Right lobe of liver (tissue), 6 donors: ENCODE measurements around the gene MLX. TPM values are rescaled to one million over a fixed set of nuclear protein-coding genes. Genes with fewer than 3 reads are reported as not detected.

Source experiments
- ATAC-seq, 4 donors: fragments of 200-7000 bp; cut with Tn5 transposase; one replicate each; pipeline ENCODE4 v1.9.1; 2020; ENCODE audit warnings: mild to moderate bottlenecking in 4 of 4, moderate library complexity in 4 of 4
- DNase-seq, 3 donors: peaks; one replicate each; pipeline ENCODE4 v3.0.0-alpha.2; 2020
- H3K27ac ChIP-seq, 3 donors: fragments of 200-600 bp; one replicate each; pipeline ENCODE4 v1.8.0; 2022
- H3K27me3 ChIP-seq, 2 donors: fragments of 200-600 bp; one replicate each; pipeline ENCODE4 v1.8.0; 2022
- H3K36me3 ChIP-seq, 4 donors: fragments of 200-600 bp; sonication (generic) in 1 of 4; one replicate each; pipeline versions ENCODE4 v1.5.1 to v1.8.0; 2017 to 2022; ENCODE audit warnings: control low read depth in 1 of 4
- H3K4me1 ChIP-seq, 4 donors: fragments of 200-600 bp; sonication (generic) in 1 of 4; one replicate each; pipeline versions ENCODE4 v1.5.1 to v1.8.0; 2017 to 2022; ENCODE audit warnings: control low read depth in 1 of 4
- H3K4me3 ChIP-seq, 3 donors: fragments of 200-600 bp; one replicate each; pipeline ENCODE4 v1.8.0; 2022
- H3K9me3 ChIP-seq, 4 donors: fragments of 200-600 bp; sonication (generic) in 1 of 4; one replicate each; pipeline versions ENCODE4 v1.5.1 to v1.8.0; 2017 to 2022; ENCODE audit warnings: control low read depth in 1 of 4
- POLR2A ChIP-seq: fragments of 450-650 bp; IDR thresholded peaks from one replicate; pipeline ENCODE4 v1.6.1; 2017; ENCODE audit warnings: antibody characterized with exemption, mild to moderate bottlenecking
- WGBS: methylation state at CpG from one replicate; pipeline ENCODE4 v1.1.6; 2018; ENCODE audit warnings: low coverage, low lambda C conversion rate; ENCODE audit not compliant: insufficient coverage; ENCODE audit errors: missing lambda C conversion rate; 5-methylcytosine and 5-hydroxymethylcytosine counted together
- intact Hi-C, 2 donors: fragments of 100-400 bp; cut with DNase I; formaldehyde crosslinking; loops; one replicate each; pipeline versions ENCODE4 v1.11.2 to v1.14.1; 2022
- total RNA-seq, 6 experiments: library from RNA; depleted of rRNA in 2 of 6; stranded (reverse); fragments of >200 nt in 2 of 6; fragmentation: NEBNext Ultra II Directional in 3 of 6; extraction: Animal tissue kit (Norgen Biotek cat#: 25700) in 3 of 6; gene quantifications; one replicate each; pipeline versions ENCODE4 v1.1.0 to v1.2.4, GENCODE V29; 2016 to 2023
- TF ChIP-seq, protein P1 (sequence below), 4 donors: fragments of 200-600 bp in 3 of 4; fragments of 450-650 bp in 1 of 4; IDR thresholded peaks; one replicate each; pipeline versions ENCODE4 v1.5.1 to v1.8.0; 2016 to 2022; ENCODE audit warnings: antibody characterized with exemption in 4 of 4, mild to moderate bottlenecking in 2 of 4
- donor health status: DM: no; HTN: yes; CAD: no.
- donor health status: DM: no; HTN: no; CAD: no.
- donor health status: DM: no; HTN: no; CAD: no.
- donor health status: DM: no; HTN: yes; CAD: no.
- donor health status: DM: no; HTN: yes; CAD: no.

MLX gene
- total RNA-seq, 6 experiments from 2014 or later = 34.5 to 46.2 (median 35.2) TPM

DNA sequence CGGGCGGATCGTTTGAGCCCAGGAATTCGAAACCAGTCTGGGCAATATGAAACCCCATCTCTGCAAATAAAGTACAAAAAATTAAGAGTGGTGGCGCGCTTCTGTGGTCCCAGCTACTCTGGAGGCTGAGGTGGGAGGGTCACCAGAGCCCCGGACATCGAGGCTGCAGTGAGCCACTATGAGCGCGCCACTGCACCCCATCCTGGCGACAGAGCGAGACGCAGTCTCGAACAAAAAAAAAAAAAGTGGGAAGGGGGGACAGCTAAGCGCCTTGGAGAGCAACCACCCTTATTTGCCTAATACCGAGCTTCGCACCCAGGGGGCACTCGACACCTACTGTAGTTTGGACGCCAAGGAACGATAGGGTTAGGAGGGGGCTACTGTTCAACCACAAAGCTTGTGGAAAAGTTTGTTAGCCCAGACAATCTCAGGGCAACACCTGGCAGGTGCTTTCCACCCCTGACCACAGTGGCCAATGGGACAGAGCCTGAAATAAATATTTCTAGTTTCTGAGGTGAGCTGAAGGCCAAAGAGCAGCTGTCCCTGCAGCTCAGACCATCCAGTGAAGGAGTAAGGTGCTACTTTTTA is 11.5 kb downstream of the MLX start:
- ATAC-seq = peak; percentile 65 to 72 (median 67)
- Histone ChIP-seq H3K27ac (peak overlapping the region; percentile 37 to 85 (median 81)), H3K4me1 (peaks cover 0 to 15% (median 6%) of the 10 kb centered on the region in 4 donors)

GRCh38 chr17:42579794-42580551 is 13.1 kb downstream of the MLX start:
- Histone ChIP-seq H3K36me3 (peaks cover 9 to 46% (median 23%) of the 10 kb centered on the region in 4 donors), H3K27me3 (no peaks in the 10 kb centered on the region), H3K27ac (no peak overlapping the region), H3K9me3 (no peaks in the 10 kb centered on the region), H3K4me3 (no peak overlapping the region), H3K4me1 (peaks cover 0 to 15% (median 6%) of the 10 kb centered on the region in 4 donors)
- intact Hi-C loops = loop anchor here in 1 of 2 donors (10.0 kb wide), 1 partner anchor 105 kb away; the partner anchor contains the start of genes CCR10 and CNTNAP1
- WGBS = 9% methylated on average over 1 of the region's 2 CpGs
- no peak for DNase-seq
- no peak for ATAC-seq
- TF ChIP-seq, protein P1, sequence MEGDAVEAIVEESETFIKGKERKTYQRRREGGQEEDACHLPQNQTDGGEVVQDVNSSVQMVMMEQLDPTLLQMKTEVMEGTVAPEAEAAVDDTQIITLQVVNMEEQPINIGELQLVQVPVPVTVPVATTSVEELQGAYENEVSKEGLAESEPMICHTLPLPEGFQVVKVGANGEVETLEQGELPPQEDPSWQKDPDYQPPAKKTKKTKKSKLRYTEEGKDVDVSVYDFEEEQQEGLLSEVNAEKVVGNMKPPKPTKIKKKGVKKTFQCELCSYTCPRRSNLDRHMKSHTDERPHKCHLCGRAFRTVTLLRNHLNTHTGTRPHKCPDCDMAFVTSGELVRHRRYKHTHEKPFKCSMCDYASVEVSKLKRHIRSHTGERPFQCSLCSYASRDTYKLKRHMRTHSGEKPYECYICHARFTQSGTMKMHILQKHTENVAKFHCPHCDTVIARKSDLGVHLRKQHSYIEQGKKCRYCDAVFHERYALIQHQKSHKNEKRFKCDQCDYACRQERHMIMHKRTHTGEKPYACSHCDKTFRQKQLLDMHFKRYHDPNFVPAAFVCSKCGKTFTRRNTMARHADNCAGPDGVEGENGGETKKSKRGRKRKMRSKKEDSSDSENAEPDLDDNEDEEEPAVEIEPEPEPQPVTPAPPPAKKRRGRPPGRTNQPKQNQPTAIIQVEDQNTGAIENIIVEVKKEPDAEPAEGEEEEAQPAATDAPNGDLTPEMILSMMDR (IDR thresholded peaks at IDR 0.05) = no peak
- TF ChIP-seq POLR2A = no peak

More for the DNA sequence above, 11.5 kb downstream of the MLX start:
- no peaks in the 10 kb centered on the region for H3K9me3 ChIP-seq
- intact Hi-C loops = no loop called here
- H3K4me3 ChIP-seq = peak overlapping the region; percentile 67 to 90 (median 80)
- H3K27me3 ChIP-seq = no peaks in the 10 kb centered on the region
- DNase-seq = peak; percentile 62 to 72 (median 66)
- peaks cover 5 to 38% (median 18%) of the 10 kb centered on the region in 4 donors for H3K36me3 ChIP-seq
- TF ChIP-seq POLR2A = no peak
- TF ChIP-seq, protein P1 (IDR thresholded peaks at IDR 0.05) = peak; percentile 55 to 60 (median 58)
- under 1% methylated on average over 20 of the region's 20 CpGs for WGBS

- no peak for TF ChIP-seq POLR2A
- TF ChIP-seq, protein P1 (IDR thresholded peaks at IDR 0.05) = no peak
- H3K4me1 ChIP-seq = peaks cover 0 to 15% (median 6%) of the 10 kb centered on the region in 4 donors
- H3K4me3 ChIP-seq = no peak overlapping the region
- DNase-seq (no peak), ATAC-seq (no peak)
- intact Hi-C loops = loop anchor here in 1 of 2 donors (10.0 kb wide), 1 partner anchor 103 kb away; the partner anchor contains the start of genes CCR10 and CNTNAP1
- H3K27me3 ChIP-seq = no peaks in the 10 kb centered on the region
- H3K27ac ChIP-seq = no peak overlapping the region
- 100% methylated on average over 2 of the region's 10 CpGs for WGBS
- peaks cover 9 to 62% (median 27%) of the 10 kb centered on the region in 4 donors for H3K36me3 ChIP-seq
- H3K9me3 ChIP-seq = no peaks in the 10 kb centered on the region
Measured at GRCh38 chr17:42581744-42582270, 14.9 kb downstream of the MLX start.

GRCh38 chr17:42584880-42585279 is 18.0 kb downstream of the MLX start:
- Histone ChIP-seq H3K9me3 (no peaks in the 10 kb centered on the region), H3K36me3 (peaks cover 9 to 86% (median 36%) of the 10 kb centered on the region in 4 donors), H3K4me3 (no peak overlapping the region), H3K27me3 (no peaks in the 10 kb centered on the region), H3K27ac (no peak overlapping the region), H3K4me1 (no peaks in the 10 kb centered on the region)
- 89% methylated on average over 9 of the region's 9 CpGs for WGBS
- peak; percentile 27 to 62 (median 34) for ATAC-seq
- intact Hi-C loops = loop anchor here in 1 of 2 donors (10.0 kb wide), 1 partner anchor 100 kb away; the partner anchor contains the start of genes CCR10 and CNTNAP1
- no peak for DNase-seq
- TF ChIP-seq, protein P1 (IDR thresholded peaks at IDR 0.05) = no peak
- TF ChIP-seq POLR2A = no peak
